Karpas-422 (cell line): ENCODE measurements around the gene SCNN1A. TPM values are rescaled to one million over a fixed set of nuclear protein-coding genes. Genes with fewer than 3 reads are reported as not detected.

Experiments
- DNase-seq: peaks from one replicate; pipeline ENCODE4 v3.0.0-alpha.2; 2015
- H2AFZ ChIP-seq: fragments of 200-600 bp; sonication (generic); 2 replicates; pipeline ENCODE4 v1.6.1; 2014; ENCODE audit warnings: antibody characterized with exemption, low read length, mixed read lengths
- H3K27ac ChIP-seq: fragments of 200-600 bp; sonication (generic); 2 replicates; pipeline ENCODE4 v1.5.1; 2014; ENCODE audit warnings: mild to moderate bottlenecking, low read length, moderate library complexity
- H3K27me3 ChIP-seq: fragments of 200-600 bp; sonication (generic); 2 replicates; pipeline ENCODE4 v1.6.1; 2014; ENCODE audit warnings: low read length, mixed read lengths
- H3K36me3 ChIP-seq: fragments of 200-600 bp; sonication (generic); 2 replicates; pipeline ENCODE4 v1.6.1; 2014; ENCODE audit warnings: low read length, mixed read lengths; ENCODE audit not compliant: insufficient read depth
- H3K4me1 ChIP-seq: fragments of 200-600 bp; sonication (generic); 2 replicates; pipeline ENCODE4 v1.6.1; 2014; ENCODE audit warnings: mild to moderate bottlenecking, low read length, mixed read lengths
- H3K4me2 ChIP-seq: fragments of 200-600 bp; sonication (generic); 2 replicates; pipeline ENCODE4 v1.6.1; 2014; ENCODE audit warnings: low read length, low read depth, mild to moderate bottlenecking; ENCODE audit not compliant: poor library complexity, severe bottlenecking
- H3K4me3 ChIP-seq: fragments of 200-600 bp; sonication (generic); 2 replicates; pipeline ENCODE4 v1.5.1; 2014; ENCODE audit warnings: mild to moderate bottlenecking, antibody characterized with exemption, low read length, mixed read lengths
- H3K79me2 ChIP-seq: fragments of 200-600 bp; sonication (generic); 2 replicates; pipeline ENCODE4 v1.6.1; 2014; ENCODE audit warnings: mild to moderate bottlenecking, low read length, mixed read lengths
- H3K9ac ChIP-seq: fragments of 200-600 bp; sonication (generic); 2 replicates; pipeline ENCODE4 v1.6.0; 2014; ENCODE audit warnings: low read length
- H3K9me2 ChIP-seq: fragments of 200-600 bp; sonication (generic), shearing (Covaris generic); replicated peaks from 2 replicates; pipeline ENCODE4 v1.6.0; 2014; ENCODE audit warnings: mild to moderate bottlenecking, low read length, moderate library complexity; ENCODE audit not compliant: insufficient read depth
- H3K9me3 ChIP-seq: fragments of 300-700, 200-600 bp; sonication (generic); 2 replicates; pipeline ENCODE4 v1.6.1; 2014; ENCODE audit warnings: low read length, mixed read lengths
- H4K20me1 ChIP-seq: fragments of 200-600 bp; sonication (generic); 2 replicates; pipeline ENCODE4 v1.6.1; 2014; ENCODE audit warnings: mild to moderate bottlenecking, antibody characterized with exemption, low read length, low read depth; ENCODE audit not compliant: insufficient read depth
- total RNA-seq: library from RNA; depleted of rRNA; stranded (reverse); fragments of >200 nt; shearing (Covaris generic); gene quantifications from 2 replicates; pipeline ENCODE4 v1.2.3, GENCODE V29; 2014; ENCODE audit warnings: low replicate concordance

The SCNN1A gene
- total RNA-seq, 1 experiment from 2014 or later, result not detected

GRCh38 chr12:6374028-6374785, 1.2 kb downstream of the SCNN1A start:
- no peaks in the 10 kb centered on the region for H3K79me2 ChIP-seq

GRCh38 chr12:6373022-6373787, 2.2 kb downstream of the SCNN1A start:
- no peaks in the 10 kb centered on the region for H4K20me1 ChIP-seq
- no peaks in the 10 kb centered on the region for H3K36me3 ChIP-seq
- no peak overlapping the region for H2AFZ ChIP-seq
- no peaks in the 10 kb centered on the region for H3K9me2 ChIP-seq
- H3K27ac ChIP-seq, result no peak overlapping the region
- no peak overlapping the region for H3K9ac ChIP-seq
- no peaks in the 10 kb centered on the region for H3K27me3 ChIP-seq
- H3K79me2 ChIP-seq, result no peaks in the 10 kb centered on the region
- DNase-seq, result no peak
- no peak overlapping the region for H3K4me2 ChIP-seq
- no peaks in the 10 kb centered on the region for H3K4me1 ChIP-seq
- no peak overlapping the region for H3K4me3 ChIP-seq
- no peaks in the 10 kb centered on the region for H3K9me3 ChIP-seq

More at GRCh38 chr12:6374028-6374785, 1.2 kb downstream of the SCNN1A start:
- Histone ChIP-seq H3K9me2 (no peaks in the 10 kb centered on the region), H3K9ac (no peak overlapping the region), H3K9me3 (no peaks in the 10 kb centered on the region), H3K36me3 (no peaks in the 10 kb centered on the region), H3K27me3 (no peaks in the 10 kb centered on the region), H3K4me3 (no peak overlapping the region), H3K4me1 (no peaks in the 10 kb centered on the region), H3K27ac (no peak overlapping the region), H4K20me1 (no peaks in the 10 kb centered on the region), H2AFZ (no peak overlapping the region), H3K4me2 (no peak overlapping the region)
- DNase-seq, result no peak

- Histone ChIP-seq H3K4me3 (no peak overlapping the region), H3K4me2 (no peak overlapping the region), H3K79me2 (no peaks in the 10 kb centered on the region), H4K20me1 (no peaks in the 10 kb centered on the region), H3K9ac (no peak overlapping the region), H3K27ac (no peak overlapping the region), H3K27me3 (no peaks in the 10 kb centered on the region), H3K9me2 (no peaks in the 10 kb centered on the region), H2AFZ (no peak overlapping the region), H3K36me3 (no peaks in the 10 kb centered on the region), H3K4me1 (peaks cover 2% of the 10 kb centered on the region; the same call in 1 of the 2 replicates), H3K9me3 (no peaks in the 10 kb centered on the region)
- no peak for DNase-seq
Measured at GRCh38 chr12:6372403-6373003, 2.9 kb downstream of the SCNN1A start.

- Histone ChIP-seq H3K36me3 (no peaks in the 10 kb centered on the region), H3K9me2 (no peaks in the 10 kb centered on the region), H3K4me1 (peaks cover 2% of the 10 kb centered on the region; the same call in 1 of the 2 replicates), H4K20me1 (no peaks in the 10 kb centered on the region), H3K79me2 (no peaks in the 10 kb centered on the region), H3K4me3 (no peak overlapping the region), H3K9ac (no peak overlapping the region), H3K4me2 (no peak overlapping the region), H3K27me3 (no peaks in the 10 kb centered on the region), H3K9me3 (no peaks in the 10 kb centered on the region), H3K27ac (no peak overlapping the region), H2AFZ (no peak overlapping the region)
- DNase-seq, result no peak
Measured at GRCh38 chr12:6370994-6371754, 4.2 kb downstream of the SCNN1A start.

- H2AFZ ChIP-seq, result no peak overlapping the region
- H3K9me2 ChIP-seq, result no peaks in the 10 kb centered on the region
- H3K79me2 ChIP-seq, result no peaks in the 10 kb centered on the region
- H3K9ac ChIP-seq, result no peak overlapping the region
- H3K4me2 ChIP-seq, result no peak overlapping the region
- no peaks in the 10 kb centered on the region for H3K27me3 ChIP-seq
- H3K27ac ChIP-seq, result no peak overlapping the region
- peaks cover 2% of the 10 kb centered on the region; the same call in 1 of the 2 replicates for H3K4me1 ChIP-seq
- no peak for DNase-seq
- no peaks in the 10 kb centered on the region for H3K9me3 ChIP-seq
- no peak overlapping the region for H3K4me3 ChIP-seq
- no peaks in the 10 kb centered on the region for H4K20me1 ChIP-seq
- no peaks in the 10 kb centered on the region for H3K36me3 ChIP-seq
Measured at GRCh38 chr12:6370576-6370935, 4.8 kb downstream of the SCNN1A start.

GRCh38 chr12:6369916-6370575, 5.3 kb downstream of the SCNN1A start:
- H3K36me3 ChIP-seq, result no peaks in the 10 kb centered on the region
- no peaks in the 10 kb centered on the region for H3K9me3 ChIP-seq
- H3K9me2 ChIP-seq, result no peaks in the 10 kb centered on the region
- no peak overlapping the region for H3K27ac ChIP-seq
- no peaks in the 10 kb centered on the region for H4K20me1 ChIP-seq
- DNase-seq, result no peak
- no peak overlapping the region for H3K9ac ChIP-seq
- H3K4me1 ChIP-seq, result peaks cover 2% of the 10 kb centered on the region; the same call in 1 of the 2 replicates
- H3K4me2 ChIP-seq, result no peak overlapping the region
- no peaks in the 10 kb centered on the region for H3K27me3 ChIP-seq
- H3K4me3 ChIP-seq, result no peak overlapping the region
- no peak overlapping the region for H2AFZ ChIP-seq
- no peaks in the 10 kb centered on the region for H3K79me2 ChIP-seq

GRCh38 chr12:6368906-6369525, 6.3 kb downstream of the SCNN1A start:
- Histone ChIP-seq H3K9ac (no peak overlapping the region), H3K36me3 (no peaks in the 10 kb centered on the region), H3K9me2 (no peaks in the 10 kb centered on the region), H3K27ac (no peak overlapping the region), H3K9me3 (no peaks in the 10 kb centered on the region), H3K4me2 (no peak overlapping the region), H4K20me1 (no peaks in the 10 kb centered on the region), H3K4me3 (no peak overlapping the region), H3K79me2 (no peaks in the 10 kb centered on the region), H3K27me3 (no peaks in the 10 kb centered on the region), H3K4me1 (peaks cover 2% of the 10 kb centered on the region; the same call in 1 of the 2 replicates), H2AFZ (no peak overlapping the region)
- DNase-seq, result no peak
